ENCODE results near the gene PPIH. TPM values are rescaled to one million over a fixed set of nuclear protein-coding genes. Genes with fewer than 3 reads are reported as not detected.

PPIH gene
- total RNA-seq, 2 donors from 2014 or later: 18.2 to 24.9 TPM

GRCh38 chr1:42646056-42646455 is 12.2 kb upstream of the PPIH start:
- no peak for DNase-seq (ENCODE audit: low spot score)
- no peak overlapping the region for H3K4me3 ChIP-seq
- H3K4me1 ChIP-seq: no peaks in the 10 kb centered on the region
- TF ChIP-seq, protein P1, sequence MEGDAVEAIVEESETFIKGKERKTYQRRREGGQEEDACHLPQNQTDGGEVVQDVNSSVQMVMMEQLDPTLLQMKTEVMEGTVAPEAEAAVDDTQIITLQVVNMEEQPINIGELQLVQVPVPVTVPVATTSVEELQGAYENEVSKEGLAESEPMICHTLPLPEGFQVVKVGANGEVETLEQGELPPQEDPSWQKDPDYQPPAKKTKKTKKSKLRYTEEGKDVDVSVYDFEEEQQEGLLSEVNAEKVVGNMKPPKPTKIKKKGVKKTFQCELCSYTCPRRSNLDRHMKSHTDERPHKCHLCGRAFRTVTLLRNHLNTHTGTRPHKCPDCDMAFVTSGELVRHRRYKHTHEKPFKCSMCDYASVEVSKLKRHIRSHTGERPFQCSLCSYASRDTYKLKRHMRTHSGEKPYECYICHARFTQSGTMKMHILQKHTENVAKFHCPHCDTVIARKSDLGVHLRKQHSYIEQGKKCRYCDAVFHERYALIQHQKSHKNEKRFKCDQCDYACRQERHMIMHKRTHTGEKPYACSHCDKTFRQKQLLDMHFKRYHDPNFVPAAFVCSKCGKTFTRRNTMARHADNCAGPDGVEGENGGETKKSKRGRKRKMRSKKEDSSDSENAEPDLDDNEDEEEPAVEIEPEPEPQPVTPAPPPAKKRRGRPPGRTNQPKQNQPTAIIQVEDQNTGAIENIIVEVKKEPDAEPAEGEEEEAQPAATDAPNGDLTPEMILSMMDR (IDR thresholded peaks at IDR 0.05): no peak
- H3K36me3 ChIP-seq: no peaks in the 10 kb centered on the region
- H3K27me3 ChIP-seq: no peaks in the 10 kb centered on the region
- no peaks in the 10 kb centered on the region for H3K9me3 ChIP-seq
- no peak overlapping the region for H3K27ac ChIP-seq

GRCh38 chr1:42657201-42657600 is 1.0 kb upstream of the PPIH start:
- Histone ChIP-seq H3K9me3 (no peaks in the 10 kb centered on the region), H3K36me3 (peaks cover 5% of the 10 kb centered on the region), H3K4me3 (no peak overlapping the region), H3K4me1 (peaks cover 0 to 16% of the 10 kb centered on the region in 2 donors), H3K27ac (peak overlapping the region; percentile 78 to 79), H3K27me3 (no peaks in the 10 kb centered on the region)
- no peak for DNase-seq (ENCODE audit: low spot score)
- TF ChIP-seq, protein P1 (IDR thresholded peaks at IDR 0.05): no peak

DNA sequence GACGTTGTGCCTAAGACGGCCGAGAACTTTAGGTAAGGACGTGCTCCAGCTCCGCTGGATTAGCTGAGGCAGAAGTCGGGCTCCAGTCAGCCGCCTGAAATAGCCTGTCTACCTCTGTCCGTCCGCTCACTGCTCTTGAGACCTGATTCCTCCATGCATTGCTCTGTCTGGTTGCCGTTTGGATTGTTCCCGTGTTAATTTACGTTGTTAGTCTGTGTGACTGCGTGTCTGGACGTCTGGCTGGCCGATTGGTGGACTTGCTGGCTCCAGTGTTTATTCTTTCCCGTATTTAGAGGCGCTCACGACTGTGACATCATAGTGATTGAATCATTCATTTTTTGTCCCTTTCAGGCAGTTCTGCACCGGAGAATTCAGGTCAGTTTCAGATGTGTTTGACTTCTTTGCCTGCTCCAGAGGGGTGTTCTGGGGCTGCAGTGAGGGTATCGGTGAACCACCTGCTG is 684 bp downstream of the PPIH start:
- H3K4me3 ChIP-seq: peak overlapping the region; percentile 78 to 86
- no peaks in the 10 kb centered on the region for H3K9me3 ChIP-seq
- no peak for DNase-seq (ENCODE audit: low spot score)
- TF ChIP-seq, protein P1 (IDR thresholded peaks at IDR 0.05): no peak
- no peaks in the 10 kb centered on the region for H3K27me3 ChIP-seq
- H3K4me1 ChIP-seq: peaks cover 0 to 16% of the 10 kb centered on the region in 2 donors
- peaks cover 5% of the 10 kb centered on the region for H3K36me3 ChIP-seq
- peak overlapping the region; percentile 78 to 79 for H3K27ac ChIP-seq

DNA sequence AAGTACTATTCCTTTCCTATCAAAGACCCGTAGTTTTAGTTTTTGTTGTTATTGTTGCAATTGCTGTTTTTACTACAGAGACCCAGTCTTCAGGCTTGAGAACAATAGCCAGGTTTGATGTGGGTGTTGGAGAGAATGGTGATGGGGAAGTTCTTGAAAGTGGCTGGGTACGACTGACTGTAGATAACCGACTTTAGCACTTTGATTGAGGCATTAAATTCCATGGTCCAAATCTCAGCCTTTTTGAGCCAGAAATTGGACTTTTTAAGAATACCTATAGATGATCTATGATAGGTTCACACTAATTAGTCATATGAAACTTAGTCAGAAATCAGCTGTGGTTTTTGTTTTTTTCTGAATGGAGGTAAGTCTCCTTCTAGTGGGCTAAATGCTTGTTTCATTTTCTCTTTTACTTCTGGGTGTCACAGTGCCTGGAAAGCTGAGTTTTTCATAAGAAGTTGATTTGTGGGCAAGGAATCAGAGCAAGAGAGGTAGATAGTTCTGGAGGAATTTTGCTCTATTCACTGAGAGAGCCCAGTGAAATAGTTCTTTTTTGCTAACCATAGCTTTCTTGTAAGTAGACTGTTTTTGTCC is 2.8 kb downstream of the PPIH start:
- no peak for DNase-seq (ENCODE audit: low spot score)
- no peak overlapping the region for H3K4me3 ChIP-seq
- peaks cover 26% of the 10 kb centered on the region for H3K36me3 ChIP-seq
- TF ChIP-seq, protein P1 (IDR thresholded peaks at IDR 0.05): no peak
- peaks cover 0 to 16% of the 10 kb centered on the region in 2 donors for H3K4me1 ChIP-seq
- no peaks in the 10 kb centered on the region for H3K27me3 ChIP-seq
- H3K9me3 ChIP-seq: no peaks in the 10 kb centered on the region
- no peak overlapping the region for H3K27ac ChIP-seq

DNA sequence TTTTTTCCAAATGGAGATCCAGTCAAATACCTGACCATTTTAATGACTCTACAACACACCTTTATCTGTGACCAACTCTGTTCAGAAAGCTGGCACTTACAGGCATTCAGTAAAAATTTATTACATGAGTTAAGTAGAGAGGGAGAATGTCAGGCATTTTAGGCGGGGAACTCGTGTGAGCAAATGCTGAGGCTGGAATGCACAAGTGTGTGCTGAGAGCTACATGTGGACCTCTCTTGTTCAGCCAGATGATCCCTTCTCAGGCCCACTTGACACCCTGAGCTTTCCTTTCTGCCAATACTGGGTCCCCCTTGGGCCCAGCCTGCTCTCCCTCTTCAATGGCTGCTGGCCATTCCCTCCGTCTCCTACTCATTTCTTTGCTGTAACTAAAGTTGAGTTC is 11.7 kb downstream of the PPIH start:
- no peaks in the 10 kb centered on the region for H3K27me3 ChIP-seq
- H3K4me1 ChIP-seq: peaks cover 0 to 8% of the 10 kb centered on the region in 2 donors
- H3K4me3 ChIP-seq: no peak overlapping the region
- TF ChIP-seq, protein P1 (IDR thresholded peaks at IDR 0.05): no peak
- no peak for DNase-seq (ENCODE audit: low spot score)
- H3K27ac ChIP-seq: no peak overlapping the region
- H3K9me3 ChIP-seq: no peaks in the 10 kb centered on the region
- H3K36me3 ChIP-seq: peaks cover 38% of the 10 kb centered on the region

GRCh38 chr1:42670425-42670824 is 12.2 kb downstream of the PPIH start:
- H3K27me3 ChIP-seq: no peaks in the 10 kb centered on the region
- peaks cover 33% of the 10 kb centered on the region for H3K36me3 ChIP-seq
- H3K27ac ChIP-seq: no peak overlapping the region
- no peak for DNase-seq (ENCODE audit: low spot score)
- TF ChIP-seq, protein P1 (IDR thresholded peaks at IDR 0.05): no peak
- peaks cover 0 to 11% of the 10 kb centered on the region in 2 donors for H3K4me1 ChIP-seq
- H3K9me3 ChIP-seq: no peaks in the 10 kb centered on the region
- no peak overlapping the region for H3K4me3 ChIP-seq
